HG02623 (cell line): Measurements from ENCODE around the gene EEF1AKMT3.
"Not testable (repeated sequence)": the region's sequence is repeated elsewhere in the genome, so short reads cannot be mapped to it uniquely, and the experiment has no call there.

Experiments used
- ATAC-seq: cut with Tn5 transposase; IDR thresholded peaks from one replicate; pipeline ENCODE4 v1.9.1; 2021; ENCODE audit warnings: moderate library complexity; ENCODE audit not compliant: unreplicated experiment

Gene EEF1AKMT3

GRCh38 chr12:57764662-57765002 lies 7.8 kb upstream of the EEF1AKMT3 start:
- no peak for ATAC-seq

GRCh38 chr12:57765003-57765697 lies 7.3 kb upstream of the EEF1AKMT3 start:
- peak; percentile 56 for ATAC-seq

DNA sequence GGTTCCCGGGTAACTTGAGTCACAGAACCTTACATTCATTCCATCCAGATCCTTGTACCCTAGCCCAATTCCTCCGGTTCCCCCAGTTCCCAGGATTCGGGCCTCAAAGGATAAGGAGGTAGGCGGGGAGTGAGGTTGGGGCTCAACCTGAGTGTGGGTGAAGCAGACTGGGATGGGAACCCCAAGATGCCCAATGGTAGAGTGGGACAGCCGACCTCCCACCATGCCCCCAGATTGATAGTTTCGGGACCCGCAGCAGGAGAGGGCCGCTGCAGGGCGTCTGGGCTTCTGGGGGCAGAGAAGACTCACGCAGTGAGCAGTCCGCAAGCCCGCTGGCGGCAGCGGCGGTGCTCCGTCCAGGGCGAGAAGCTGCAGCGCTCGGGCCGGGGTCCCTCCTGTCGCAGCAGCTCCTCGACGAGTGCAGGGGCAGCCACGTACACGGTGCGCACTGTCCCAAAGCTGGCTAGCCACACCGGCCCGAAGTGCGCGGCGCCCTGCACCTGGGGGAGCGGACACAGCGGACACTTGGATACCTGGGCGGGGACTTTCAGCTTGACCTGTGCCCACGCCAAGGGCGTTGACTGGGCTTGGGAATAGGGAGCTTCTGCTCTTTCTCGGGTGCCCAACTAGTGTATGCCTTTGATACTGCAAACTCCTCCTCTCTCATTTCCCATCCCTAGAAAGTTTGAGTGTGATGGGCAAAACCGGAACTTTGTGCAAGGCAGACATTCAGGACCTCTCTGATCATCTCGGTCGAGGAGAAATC lies 6.5 kb upstream of the EEF1AKMT3 start:
- ATAC-seq, result no peak

- ATAC-seq, result no peak
Measured at GRCh38 chr12:57766464-57767304, 5.7 kb upstream of the EEF1AKMT3 start, which contains the start of gene CYP27B1. Gene CYP27B1, minus strand, starts transcription at chr12:57767078. Its CDS starts 37 bp downstream, at chr12:57767041.

GRCh38 chr12:57767305-57767698 lies 5.1 kb upstream of the EEF1AKMT3 start:
- ATAC-seq, result no peak

DNA sequence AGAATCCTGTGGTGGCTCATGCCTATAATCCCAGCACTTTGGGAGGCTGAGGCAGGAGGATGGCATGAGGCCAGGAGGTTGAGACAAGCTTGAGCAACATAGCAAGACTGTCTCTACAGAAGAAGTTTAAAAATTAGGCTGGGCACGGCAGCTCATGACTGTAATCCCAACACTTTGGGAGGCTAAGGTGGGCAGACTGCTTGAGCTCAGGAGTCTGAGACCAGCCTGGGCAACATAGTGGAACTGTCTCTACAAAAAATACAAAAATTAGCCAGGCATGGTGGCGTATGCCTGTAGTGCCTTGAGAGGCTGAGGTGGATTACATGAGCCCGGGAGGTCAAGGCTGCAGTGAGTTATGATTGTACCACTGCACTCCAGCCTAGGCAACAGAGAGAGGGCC lies 4.5 kb upstream of the EEF1AKMT3 start:
- no peak for ATAC-seq

DNA sequence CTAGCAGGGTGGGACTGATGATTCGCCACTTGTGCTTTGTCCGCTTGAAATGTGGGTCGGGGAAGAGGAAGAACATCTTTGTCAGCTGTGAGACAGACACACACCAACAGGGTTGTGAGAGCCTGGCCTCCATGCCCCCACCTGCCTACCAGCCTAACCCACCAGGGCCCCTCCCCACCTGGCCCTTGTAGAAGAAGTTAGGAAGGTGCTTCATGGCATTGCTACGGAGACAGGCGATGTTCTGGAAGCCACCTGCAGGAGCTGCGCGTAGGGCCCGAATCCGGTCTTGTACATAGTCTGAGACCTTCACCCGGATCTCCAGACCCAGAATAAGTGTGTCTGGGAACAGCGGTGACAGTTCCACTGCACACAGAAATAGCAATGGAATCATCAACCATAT lies 2.8 kb upstream of the EEF1AKMT3 start:
- no peak for ATAC-seq

GRCh38 chr12:57770734-57771133 lies 1.7 kb upstream of the EEF1AKMT3 start:
- ATAC-seq, result no peak

GRCh38 chr12:57771236-57771872 lies 1.1 kb upstream of the EEF1AKMT3 start:
- peak; percentile 62 for ATAC-seq

DNA sequence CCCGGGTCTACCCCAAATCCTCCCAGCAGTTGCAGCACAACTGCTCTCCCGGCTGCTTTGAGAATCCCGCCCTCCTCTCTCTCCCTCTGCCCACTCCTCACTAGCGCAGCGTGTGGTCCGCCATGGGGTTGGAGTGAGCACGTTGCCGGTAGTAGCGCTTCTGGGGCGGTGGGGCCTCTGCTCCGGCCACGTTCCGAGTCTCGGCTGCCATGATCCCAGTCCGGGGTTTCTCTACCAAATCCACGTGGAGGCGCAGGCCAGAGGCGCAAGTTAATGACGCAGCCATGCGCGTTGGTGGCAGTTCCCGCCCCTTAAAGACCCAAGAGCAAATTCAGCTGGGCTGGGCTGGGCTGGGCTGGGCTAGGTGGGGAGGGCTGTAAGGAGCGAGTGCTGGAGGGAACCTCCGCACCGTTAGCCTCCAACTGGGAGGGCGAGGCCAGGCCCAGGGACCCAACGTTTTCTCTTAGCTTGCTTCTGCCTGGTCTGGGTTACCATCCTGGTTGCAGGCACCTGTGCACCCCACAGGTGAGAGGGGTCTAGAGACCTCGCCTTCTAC lies 463 bp upstream of the EEF1AKMT3 start, which contains the start of gene METTL1:
TSS of gene METTL1 (minus strand) at position 233 of the 556 bp plus-strand sequence. CDS start at position 211, 22 bp downstream.
- peak; percentile 71 for ATAC-seq

- ATAC-seq, result not testable (repeated sequence)
Measured at GRCh38 chr12:57774634-57775033, 2.2 kb downstream of the EEF1AKMT3 start.

DNA sequence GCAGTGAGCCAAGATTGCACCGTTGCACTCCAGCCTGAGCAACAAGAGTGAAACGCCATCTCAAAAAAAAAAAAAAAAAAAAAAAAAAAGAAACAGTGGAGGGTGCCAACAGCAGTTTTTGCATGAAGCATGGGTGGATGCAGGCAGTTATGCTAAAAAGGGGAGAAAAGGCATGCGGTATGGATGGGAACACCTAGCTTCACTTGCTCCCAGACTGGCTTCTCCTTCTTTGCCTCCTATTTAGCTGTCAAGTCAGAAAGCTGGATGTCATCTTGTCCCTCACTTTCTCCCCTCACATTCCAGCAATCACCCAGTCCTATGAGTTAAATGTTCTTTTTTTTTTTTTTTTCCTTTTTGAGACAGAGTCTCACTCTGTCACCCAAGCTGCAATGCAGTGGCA lies 2.6 kb downstream of the EEF1AKMT3 start:
- no peak for ATAC-seq

DNA sequence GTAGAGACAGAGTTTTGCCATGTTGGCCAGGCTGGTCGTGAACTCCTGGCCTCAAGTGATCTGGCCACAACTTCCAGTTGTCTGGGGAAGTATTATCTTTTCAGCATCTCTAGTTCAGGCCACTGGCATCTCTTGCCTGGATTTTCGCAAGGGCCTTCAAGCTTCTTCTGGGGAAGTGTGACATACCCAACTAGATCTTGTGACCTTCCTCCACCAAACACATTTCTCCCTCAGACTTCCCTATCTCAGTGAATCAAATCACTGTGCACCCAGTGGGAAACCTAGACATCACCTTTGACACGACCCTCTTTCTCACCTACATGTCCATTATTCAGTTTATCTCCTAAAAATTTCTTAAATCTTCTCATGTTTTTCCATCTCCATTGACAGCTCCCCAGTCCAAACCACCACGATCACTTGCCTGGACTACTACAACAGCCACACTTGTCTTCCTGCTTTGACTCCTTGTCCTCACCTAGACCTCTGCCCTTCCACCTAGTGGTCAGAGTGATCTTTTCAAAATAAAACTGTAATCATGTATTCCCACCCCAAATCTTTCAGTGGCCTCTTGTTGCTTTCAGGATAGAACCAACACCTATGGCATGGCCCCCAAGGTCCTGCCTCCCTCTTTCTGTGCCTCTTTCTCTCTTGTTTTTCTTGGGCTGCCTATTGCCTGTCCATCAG lies 3.3 kb downstream of the EEF1AKMT3 start:
- no peak for ATAC-seq

DNA sequence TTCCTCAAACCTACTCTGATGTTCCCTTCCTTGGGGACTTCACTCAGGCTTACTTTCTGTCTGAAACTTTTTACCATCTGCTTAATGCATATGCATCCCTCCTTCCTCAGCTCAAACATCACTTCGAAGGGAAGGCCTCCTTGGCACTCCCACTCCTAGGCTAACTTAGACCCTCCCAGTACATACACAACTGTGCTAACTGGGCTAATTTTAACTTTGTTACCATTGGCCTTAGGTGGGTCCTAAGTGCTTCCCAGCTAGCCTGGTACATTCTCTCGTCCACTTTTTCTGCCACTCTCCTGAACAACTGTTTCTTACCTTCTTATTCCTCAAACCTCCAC lies 3.8 kb downstream of the EEF1AKMT3 start:
- ATAC-seq, result no peak

DNA sequence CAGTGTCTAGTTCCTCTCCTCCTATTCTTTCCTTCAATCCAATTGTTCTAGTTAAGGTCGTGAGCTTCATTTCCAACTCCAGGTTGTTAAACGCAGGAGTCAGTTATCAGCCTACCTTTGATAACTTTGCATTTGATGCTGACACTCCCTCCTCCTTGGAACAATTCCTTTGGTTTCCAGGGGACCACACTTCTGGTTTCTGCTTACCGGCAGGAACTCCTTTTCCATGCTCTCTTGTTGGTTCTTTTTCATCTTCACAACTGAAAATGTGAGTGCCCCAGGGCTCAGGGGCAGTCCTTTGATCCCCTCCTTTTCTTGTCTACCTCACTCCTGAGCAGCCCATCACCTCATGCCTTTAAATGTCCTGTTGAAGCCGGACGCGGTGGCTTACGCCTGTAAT lies 5.0 kb downstream of the EEF1AKMT3 start:
- no peak for ATAC-seq

GRCh38 chr12:57777911-57778310 lies 5.5 kb downstream of the EEF1AKMT3 start:
- ATAC-seq, result no peak

GRCh38 chr12:57779736-57780135 lies 7.3 kb downstream of the EEF1AKMT3 start:
- ATAC-seq, result no peak

DNA sequence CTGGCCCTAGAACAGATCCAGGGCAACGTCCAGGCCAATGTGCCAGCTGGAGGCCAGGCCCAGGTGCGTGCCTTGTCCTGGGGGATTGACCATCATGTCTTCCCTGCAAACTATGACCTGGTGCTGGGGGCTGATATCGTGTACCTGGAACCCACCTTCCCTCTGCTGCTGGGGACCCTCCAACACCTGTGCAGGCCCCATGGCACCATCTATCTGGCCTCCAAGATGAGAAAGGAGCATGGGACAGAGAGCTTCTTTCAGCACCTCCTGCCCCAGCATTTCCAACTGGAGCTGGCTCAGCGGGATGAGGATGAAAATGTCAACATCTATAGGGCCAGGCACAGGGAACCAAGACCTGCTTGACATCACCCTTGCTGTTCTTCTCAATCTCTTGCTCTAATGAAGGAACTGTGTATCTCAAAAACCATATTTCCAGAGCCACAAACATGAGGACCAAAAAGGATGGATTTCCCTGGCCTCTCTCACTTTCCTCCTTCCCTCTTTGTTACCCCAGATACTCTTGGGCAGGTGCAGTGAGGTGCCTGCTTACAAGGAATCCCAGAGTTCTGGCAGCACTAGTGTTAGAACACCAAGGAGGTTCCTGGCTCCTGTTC lies 8.0 kb downstream of the EEF1AKMT3 start:
- no peak for ATAC-seq

GRCh38 chr12:57781244-57781643 lies 8.8 kb downstream of the EEF1AKMT3 start:
- ATAC-seq, result no peak

DNA sequence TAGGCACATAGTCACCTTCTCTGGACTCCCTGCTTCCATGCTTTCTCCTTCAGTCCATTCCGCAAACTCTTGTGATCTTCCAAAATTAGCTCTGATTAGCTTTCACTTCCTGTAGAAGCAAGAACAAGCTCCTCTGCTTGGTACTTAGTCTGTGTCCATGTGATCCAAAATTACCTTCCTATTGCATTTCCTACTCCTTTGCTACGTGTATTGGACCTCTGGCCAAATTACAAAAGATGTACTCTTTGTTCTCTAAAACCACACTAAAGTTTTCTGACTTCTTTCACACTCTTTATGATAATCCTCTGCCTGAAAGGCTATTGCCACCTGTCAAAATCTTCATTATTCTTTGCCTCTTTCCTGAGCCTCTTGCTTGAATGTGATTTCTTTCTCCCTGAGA lies 9.4 kb downstream of the EEF1AKMT3 start:
- no peak for ATAC-seq
